Right renal pelvis (tissue), 4 donors: Measurements from ENCODE around the gene TTK. TPM values are rescaled to one million over a fixed set of nuclear protein-coding genes. Genes with fewer than 3 reads are reported as not detected.

Experiments
- DNase-seq, 4 donors: peaks; one replicate each; pipeline ENCODE4 v3.0.0-alpha.2; 2013; ENCODE audit warnings: low read depth in 4 of 4, low spot score in 3 of 4, missing footprints in 1 of 4
- polyA plus RNA-seq, 4 donors: library from polyadenylated mRNA; unstranded; fragments of 120-200 nt; gene quantifications; one replicate each; pipeline ENCODE4 v1.2.1, GENCODE V29; 2013; ENCODE audit not compliant: insufficient read length in 4 of 4

Gene TTK
- 10 to 100 TPM; 20.2 to 24.9 (median 23.9) TPM for polyA plus RNA-seq

- peak; percentile 77 to 87 (median 82) for DNase-seq
These were observed at the start of gene TTK for GRCh38 chr6:80004173-80005072. TSS of gene TTK (plus strand) at chr6:80004649. CDS start at chr6:80005844, 1,195 bp downstream.

- no peak for DNase-seq
These were observed 49.6 kb upstream of the TTK start for GRCh38 chr6:79954849-79955248.

- DNase-seq, result no peak
These were observed 39.8 kb upstream of the TTK start for GRCh38 chr6:79964607-79965081.

- DNase-seq, result no peak
These were observed 37.3 kb upstream of the TTK start for GRCh38 chr6:79967178-79967577.

- DNase-seq, result no peak
These were observed 34.7 kb upstream of the TTK start for GRCh38 chr6:79969784-79970183.

- no peak for DNase-seq
These were observed 33.3 kb upstream of the TTK start for GRCh38 chr6:79971193-79971592.

- DNase-seq, result no peak
These were observed 22.8 kb upstream of the TTK start for GRCh38 chr6:79981652-79982051.

- DNase-seq, result no peak
These were observed 20.2 kb upstream of the TTK start for GRCh38 chr6:79984261-79984660.

- DNase-seq, result no peak
These were observed 19.3 kb upstream of the TTK start for GRCh38 chr6:79985128-79985527.

GRCh38 chr6:79989641-79990040 is 14.8 kb upstream of the TTK start:
- DNase-seq, result no peak

- DNase-seq, result no peak
These were observed 11.2 kb upstream of the TTK start for GRCh38 chr6:79993012-79993910.

- DNase-seq, result no peak
These were observed 10.5 kb upstream of the TTK start for GRCh38 chr6:79993911-79994309.

GRCh38 chr6:79997728-79998127 is 6.7 kb upstream of the TTK start:
- no peak for DNase-seq

- DNase-seq, result no peak
These were observed 3.1 kb upstream of the TTK start for GRCh38 chr6:80001337-80001736.

GRCh38 chr6:80003826-80004172 is 650 bp upstream of the TTK start:
- DNase-seq, result peak in 2 of 4 donors; percentile 16 to 22

- DNase-seq, result no peak
These were observed 957 bp downstream of the TTK start for GRCh38 chr6:80005406-80005805.

- DNase-seq, result no peak
These were observed 2.1 kb downstream of the TTK start for GRCh38 chr6:80006541-80006940.

GRCh38 chr6:80009531-80009930 is 5.1 kb downstream of the TTK start:
- DNase-seq, result no peak

GRCh38 chr6:80010288-80010687 is 5.8 kb downstream of the TTK start:
- no peak for DNase-seq

- no peak for DNase-seq
These were observed 11.5 kb downstream of the TTK start for GRCh38 chr6:80015839-80016435.
